T-helper 2 cell treated with Interferon-gamma antibody and Interleukin-4, amounts not matched to agents 100 ng/mL and 5 ng/mL, for 36 hours (primary cell): Measurements from ENCODE around the gene BBS4. TPM values are rescaled to one million over a fixed set of nuclear protein-coding genes. Genes with fewer than 3 reads are reported as not detected.
"Not testable (repeated sequence)": the region's sequence is repeated elsewhere in the genome, so short reads cannot be mapped to it uniquely, and the experiment has no call there.

ENCODE experiments used
- intact Hi-C: fragments of 100-400 bp; cut with micrococcal nuclease; formaldehyde crosslinking; loops from one replicate; pipeline ENCODE4 v1.15.1; 2023
- total RNA-seq: library from RNA; stranded (reverse); gene quantifications from 2 replicates; pipeline ENCODE4 v1.2.3, GENCODE V29; 2022

BBS4 gene, protein sequence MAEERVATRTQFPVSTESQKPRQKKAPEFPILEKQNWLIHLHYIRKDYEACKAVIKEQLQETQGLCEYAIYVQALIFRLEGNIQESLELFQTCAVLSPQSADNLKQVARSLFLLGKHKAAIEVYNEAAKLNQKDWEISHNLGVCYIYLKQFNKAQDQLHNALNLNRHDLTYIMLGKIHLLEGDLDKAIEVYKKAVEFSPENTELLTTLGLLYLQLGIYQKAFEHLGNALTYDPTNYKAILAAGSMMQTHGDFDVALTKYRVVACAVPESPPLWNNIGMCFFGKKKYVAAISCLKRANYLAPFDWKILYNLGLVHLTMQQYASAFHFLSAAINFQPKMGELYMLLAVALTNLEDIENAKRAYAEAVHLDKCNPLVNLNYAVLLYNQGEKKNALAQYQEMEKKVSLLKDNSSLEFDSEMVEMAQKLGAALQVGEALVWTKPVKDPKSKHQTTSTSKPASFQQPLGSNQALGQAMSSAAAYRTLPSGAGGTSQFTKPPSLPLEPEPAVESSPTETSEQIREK
- 9.9 and 11.4 TPM in 2 replicates for total RNA-seq

DNA sequence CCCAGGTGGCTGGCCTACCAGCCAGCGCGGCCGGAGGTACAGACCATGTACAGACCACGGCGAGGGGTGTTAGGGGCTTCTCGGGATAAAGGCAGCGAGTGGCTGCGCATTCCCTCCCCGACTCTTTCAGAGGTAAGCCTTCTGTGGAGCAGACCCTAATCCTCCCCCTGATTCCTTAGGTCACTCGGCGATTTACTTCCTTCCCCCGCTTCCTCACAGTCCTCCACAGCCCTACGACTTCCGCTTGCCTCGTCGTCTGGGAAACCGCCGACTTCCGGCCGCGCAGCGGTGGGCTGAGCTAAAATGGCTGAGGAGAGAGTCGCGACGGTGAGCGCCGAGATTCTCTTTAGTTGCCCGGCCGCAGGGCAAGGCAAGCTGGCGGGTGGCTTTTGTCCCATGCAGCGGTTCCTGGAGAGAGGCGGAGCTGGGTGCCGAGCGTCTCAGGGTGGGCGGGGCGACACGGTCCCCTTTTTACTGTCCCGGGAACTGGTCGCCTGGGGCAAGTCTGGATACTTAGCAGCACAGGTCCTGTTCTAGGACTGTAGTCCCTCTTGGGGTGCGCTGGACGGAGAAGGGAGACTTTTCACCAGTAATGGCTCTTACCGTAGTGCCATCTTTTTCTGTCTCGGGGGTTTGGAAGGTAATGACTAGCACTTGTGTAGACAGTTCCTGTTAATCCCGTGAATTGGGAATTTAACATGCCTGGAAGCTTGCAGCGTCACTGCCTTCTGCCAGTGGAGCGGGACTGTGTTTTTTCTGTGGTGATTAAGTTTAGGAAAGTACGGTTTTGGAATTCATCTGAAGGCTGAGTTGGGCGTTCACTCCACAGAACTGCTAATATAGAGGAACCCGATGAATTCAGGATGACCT lies at the start of gene BBS4, which contains the start of gene HIGD2B:
TSS of gene BBS4 (plus strand) at position 283 of the 870 bp plus-strand sequence. CDS start at position 304, 21 bp downstream.
TSS of gene HIGD2B (minus strand) at position 258 of the 870 bp plus-strand sequence. CDS start 9,808 bp downstream, outside the sequence.
- intact Hi-C loops = loop anchor here (1.0 to 5.0 kb wide), 3 partner anchors 97 to 454 kb away; partner anchors contain the start of genes ADPGK, CELF6 and PKM

DNA sequence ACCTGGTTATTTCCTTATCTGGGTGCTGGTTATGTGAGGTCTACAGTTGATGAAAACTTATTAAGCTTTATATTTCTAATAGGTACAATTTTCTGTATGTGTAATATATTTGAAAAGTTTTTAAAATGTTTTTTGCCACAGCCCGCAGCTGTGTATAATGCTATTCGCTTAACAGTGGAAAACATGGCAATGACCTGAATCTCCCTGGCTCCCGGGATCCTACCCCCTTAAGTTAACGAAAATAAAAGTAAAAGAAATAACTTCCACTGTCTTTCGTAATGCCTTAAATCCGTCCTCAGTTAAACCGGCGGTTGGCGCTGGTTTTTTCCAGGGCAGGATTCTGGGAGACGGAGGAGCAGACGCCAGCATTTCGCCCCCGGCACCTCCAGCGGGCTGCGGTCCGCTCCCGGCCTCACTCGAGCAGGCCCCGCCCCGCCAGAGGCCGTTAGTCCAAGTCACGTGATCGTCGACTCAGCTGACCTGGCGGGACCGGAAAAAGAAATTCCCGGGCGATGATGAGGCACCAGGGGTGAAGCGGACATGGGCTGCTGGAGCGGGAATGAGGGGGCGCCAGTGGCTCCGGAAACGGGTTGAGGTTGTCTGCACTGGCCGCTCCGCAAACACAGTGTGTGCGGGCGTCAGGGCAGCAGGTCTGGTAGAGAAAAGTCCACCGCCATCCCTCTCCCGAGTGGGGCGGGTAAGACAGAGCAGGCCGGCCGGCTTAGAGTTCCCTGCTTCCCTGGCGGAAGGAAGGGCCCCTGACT lies 49.3 kb upstream of the BBS4 start:
- intact Hi-C loops = not testable (repeated sequence)

DNA sequence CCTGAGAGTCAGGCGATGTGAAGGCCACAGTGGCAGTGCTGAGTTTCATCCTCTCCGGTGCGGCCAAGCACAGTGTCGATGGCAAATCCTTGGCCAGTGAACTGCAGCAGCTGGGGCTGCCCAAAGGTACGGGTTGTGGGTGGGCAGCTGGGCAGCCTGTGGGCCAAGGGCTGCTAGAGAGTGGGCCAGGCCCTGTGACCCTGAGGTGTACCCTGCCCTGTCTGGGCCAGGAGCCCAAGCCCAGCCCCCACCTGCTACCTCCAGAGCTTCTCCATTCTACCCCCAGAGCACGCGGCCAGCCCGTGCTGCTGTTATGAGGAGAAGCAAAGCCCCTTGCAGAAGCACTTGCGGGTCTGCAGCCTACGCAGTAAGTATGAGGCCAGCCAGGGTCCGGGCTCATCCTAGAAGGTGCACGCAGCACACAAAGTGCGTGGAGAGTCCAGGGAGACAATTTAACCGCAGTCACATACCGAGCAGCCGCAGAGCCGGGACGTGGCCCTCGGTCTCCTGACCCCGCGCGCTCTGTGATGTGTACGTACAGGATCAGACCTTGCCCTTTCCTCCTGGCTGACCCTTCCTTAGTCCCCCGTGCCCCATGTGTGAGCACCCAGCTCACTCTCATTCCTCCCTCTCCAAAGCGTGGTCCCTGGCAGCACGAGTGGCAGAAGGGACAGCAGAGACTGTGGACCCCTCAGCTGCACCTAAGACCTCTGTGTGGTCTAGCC lies 46.1 kb upstream of the BBS4 start:
- intact Hi-C loops = not testable (repeated sequence)

DNA sequence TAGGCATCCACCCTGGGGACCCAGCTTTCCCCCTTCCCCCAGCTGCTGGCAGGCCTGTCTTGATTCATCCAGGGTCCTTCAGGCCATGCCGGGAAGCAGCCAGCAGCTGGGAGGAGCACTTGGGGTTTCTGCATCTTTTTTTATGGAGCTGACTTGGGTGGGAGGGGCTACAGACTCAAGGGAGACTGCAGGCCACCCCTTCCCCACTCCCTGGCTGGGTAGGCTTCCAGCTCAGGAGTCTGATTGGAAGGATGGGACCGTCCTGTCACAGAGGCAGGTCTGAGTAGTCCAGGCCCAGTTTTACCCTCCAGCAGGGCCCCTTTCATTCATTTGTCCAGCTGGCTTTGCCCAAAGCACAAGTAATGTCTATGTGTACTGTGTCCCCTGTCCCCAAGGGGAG lies 43.7 kb upstream of the BBS4 start:
- intact Hi-C loops = not testable (repeated sequence)

DNA sequence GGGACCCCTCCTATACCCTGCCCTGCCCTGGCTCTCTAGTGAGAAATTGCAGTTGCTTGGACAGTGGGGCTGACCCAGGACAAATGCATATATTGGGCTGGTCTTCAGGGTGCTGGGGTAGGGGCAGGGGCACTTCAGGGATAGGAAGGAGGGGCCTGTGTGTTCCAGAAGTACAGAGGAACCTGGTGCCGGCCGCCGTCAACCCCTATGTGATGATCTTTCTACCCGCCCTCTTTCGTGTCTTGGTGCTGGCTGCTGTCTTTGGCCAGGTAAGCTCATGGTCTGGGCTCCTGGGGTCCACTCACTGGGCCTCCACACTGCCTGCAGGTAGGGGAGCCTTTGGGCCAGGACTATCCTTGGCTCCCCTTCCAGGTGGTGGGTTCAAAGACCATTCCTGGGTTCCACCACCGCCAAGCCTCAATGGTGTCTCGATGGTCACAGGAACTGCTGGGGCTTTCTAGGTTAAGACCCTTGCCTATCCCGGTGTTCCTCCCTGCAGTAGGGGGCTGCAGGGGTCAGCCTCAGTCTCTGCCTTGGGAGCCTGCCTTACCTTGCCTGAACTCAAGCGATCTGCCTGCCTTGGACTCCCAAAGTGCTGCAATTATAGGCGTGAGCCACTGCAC lies 37.3 kb upstream of the BBS4 start:
- intact Hi-C loops = not testable (repeated sequence)

DNA sequence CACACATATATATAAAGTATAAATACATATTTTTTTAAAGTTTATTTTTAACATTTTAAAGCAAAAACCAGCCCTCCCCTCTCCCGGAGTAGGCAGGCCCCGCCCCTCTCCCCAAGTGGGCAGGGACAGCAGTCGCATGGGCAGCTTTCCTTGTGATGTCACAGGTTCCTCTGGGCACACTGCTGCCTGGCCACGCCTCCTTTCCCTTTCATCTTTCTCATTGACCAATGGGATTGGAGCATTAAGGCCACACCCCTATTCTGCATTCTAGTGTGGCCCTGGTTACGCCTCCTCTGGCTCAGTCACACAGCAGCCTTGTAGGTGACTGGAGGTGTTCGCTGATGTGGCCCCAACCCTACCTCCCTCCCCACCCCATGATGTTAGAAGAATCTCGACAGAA lies 31.6 kb upstream of the BBS4 start, which contains the start of gene GOLGA6B:
TSS of gene GOLGA6B (plus strand) at position 301 of the 400 bp plus-strand sequence. CDS start at position 342, 41 bp downstream.
- intact Hi-C loops = not testable (repeated sequence)

DNA sequence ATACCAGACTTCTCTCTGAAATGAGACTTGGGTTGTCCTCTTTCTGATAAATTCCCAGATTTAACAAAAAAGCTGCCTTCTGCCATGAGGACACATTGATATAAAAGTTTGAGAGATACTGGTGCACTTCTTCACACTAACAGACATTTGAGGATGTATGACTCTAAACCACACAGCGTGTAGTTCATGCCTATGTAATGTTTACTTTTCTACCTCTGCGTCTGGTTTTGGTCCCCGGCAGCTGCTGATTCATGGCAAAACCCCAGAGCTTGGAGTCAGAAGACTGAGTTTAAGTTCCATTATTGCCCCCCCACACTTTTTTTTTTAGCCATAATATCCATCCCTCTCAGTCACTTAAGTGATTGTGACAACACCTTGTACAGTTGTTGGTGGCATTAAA lies 30.0 kb upstream of the BBS4 start:
- intact Hi-C loops = not testable (repeated sequence)

DNA sequence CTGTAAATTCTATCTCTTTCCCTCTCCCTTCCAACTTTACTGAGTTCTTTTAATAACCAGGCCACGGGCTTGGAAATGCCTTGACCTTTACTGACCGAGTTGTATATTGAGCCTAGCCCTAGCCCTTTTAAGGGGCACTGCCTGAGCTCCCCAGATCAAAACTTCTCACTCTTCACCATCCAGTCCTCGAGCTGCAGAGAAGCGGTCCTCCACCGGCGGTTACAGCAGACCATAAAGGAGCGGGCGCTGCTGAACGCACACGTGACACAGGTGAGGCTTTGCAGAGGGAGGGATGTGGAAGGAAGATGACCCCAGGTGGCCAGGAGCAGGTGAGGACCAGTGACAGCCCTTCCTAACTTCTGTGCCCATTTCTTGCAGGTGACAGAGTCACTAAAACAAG lies 24.9 kb upstream of the BBS4 start:
- intact Hi-C loops = not testable (repeated sequence)

DNA sequence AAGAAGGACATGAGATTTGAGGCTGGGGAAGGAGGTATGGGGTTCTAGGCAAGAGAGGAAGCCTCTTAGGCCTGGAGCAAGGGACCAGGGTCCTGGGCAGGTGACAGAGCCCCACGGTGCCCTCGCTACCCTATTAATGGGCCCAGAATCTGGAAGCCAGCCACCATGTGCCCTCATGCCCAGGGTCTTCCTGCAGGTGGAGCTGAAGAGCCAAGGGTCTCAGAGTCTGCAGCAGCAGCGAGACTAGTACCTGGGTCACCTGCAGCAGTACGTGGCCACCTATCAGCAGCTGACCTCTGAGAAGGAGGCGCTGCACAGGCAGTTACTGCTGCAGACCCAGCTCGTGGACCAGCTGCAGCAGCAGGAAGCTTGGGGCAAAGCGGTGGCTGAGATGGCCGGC lies 22.1 kb upstream of the BBS4 start:
- intact Hi-C loops = not testable (repeated sequence)

DNA sequence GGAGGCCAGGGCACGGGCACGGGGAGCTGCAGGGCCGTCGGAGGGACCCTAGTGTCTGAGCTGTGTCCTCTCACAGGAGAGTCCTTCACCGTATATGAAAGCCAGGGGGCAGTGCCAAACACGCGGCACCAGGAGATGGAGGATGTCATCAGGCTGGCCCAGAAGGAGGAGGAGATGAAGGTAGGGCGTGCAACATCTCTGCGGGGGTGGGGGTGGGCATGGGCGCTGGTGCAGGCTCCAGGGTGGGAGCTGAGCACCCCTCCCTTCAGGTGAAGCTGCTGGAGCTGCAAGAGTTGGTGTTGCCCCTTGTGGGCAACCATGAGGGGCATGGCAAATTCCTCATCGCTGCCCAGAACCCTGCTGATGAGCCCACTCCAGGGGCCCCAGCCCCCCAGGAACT lies 20.3 kb upstream of the BBS4 start:
- intact Hi-C loops = not testable (repeated sequence)

DNA sequence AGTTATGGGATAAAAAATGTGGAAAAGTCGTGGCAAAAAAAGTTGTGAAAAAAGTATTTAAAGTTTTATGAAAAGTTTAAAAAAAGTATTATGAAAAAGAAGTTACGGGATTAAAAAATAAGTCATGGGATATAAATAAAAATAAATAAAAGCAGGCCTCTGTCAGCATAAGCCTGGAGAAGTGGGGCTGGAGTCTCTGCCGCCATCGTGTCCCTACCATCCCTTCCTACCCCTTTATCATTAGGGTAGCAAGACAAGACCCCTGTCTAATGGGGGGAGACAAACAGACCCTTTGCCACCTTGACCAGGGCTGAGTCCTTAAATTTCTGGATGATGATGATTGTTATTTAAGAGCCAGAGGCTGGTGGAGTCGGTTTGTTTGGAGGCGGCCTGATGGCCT lies 16.2 kb upstream of the BBS4 start:
- intact Hi-C loops = not testable (repeated sequence)

DNA sequence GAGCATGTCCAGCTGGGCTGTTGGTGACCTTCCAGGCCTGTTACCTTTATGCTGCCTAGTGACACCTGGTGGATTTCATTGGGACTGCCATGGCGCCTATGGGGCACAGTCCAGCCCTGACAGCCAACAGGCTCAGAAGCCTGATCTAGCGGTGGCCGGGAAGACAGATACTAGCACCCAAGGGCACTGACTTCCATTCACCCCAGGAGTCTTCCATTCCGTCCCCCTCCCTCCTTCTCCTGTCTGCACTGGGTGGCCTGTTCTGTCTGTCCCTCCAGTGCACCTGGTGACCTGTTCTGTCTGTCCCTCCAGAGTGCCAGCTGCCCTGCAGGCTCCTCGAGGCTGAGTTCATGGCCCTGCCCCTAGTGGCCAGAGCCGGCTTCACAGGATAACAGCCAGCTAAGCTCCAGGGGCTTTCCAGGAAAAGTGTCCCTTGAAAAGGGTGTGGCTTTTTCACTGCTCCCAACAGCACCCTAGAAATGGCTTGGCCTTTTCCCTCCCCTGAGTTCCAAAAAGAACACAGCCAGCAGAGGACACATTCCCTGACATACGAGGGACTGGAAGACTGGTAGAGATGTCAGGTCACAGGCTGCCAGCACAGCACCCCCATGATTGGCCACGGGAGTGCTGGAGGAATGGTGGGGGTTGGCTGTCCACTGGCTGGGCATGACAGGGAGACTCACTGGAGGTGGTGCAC lies 15.2 kb upstream of the BBS4 start:
- intact Hi-C loops = not testable (repeated sequence)

DNA sequence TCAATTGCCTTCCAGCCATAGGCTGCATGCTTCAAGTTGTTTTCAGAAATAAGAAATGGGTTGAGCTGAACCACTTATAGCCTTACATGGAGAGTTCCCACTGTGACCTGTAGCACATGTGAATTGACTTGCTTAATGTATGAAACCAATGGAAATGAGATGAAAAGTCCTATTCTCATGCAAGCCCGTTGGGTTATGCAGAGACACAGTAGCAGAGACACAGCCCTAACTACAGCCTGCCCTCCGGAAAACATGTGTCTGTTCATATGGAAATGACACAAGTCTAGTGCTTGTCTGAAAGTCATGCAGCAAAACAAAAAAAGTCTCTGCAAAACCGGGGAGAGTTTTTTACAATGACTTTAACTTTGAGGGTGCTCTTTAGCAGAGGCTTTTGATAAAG lies 14.5 kb upstream of the BBS4 start:
- intact Hi-C loops = no loop called here

DNA sequence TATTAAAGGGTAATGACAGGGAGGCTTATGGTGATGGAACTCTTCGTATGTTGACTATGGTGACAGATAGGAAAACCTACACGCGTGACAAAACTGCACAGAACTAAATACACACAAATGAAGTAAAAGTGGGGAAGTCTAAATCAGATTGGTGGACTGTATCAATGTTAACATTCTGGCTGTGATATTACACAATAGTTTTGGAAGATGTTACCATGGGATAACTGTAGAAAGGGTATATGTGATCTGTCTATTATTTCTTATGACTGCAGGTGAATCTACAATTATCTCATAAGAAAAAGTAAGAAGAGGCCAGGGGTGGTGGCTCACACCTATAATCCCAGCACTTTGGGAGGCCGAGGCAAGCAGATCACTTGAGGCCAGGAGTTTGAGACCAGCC lies 9.2 kb upstream of the BBS4 start:
- intact Hi-C loops = no loop called here

DNA sequence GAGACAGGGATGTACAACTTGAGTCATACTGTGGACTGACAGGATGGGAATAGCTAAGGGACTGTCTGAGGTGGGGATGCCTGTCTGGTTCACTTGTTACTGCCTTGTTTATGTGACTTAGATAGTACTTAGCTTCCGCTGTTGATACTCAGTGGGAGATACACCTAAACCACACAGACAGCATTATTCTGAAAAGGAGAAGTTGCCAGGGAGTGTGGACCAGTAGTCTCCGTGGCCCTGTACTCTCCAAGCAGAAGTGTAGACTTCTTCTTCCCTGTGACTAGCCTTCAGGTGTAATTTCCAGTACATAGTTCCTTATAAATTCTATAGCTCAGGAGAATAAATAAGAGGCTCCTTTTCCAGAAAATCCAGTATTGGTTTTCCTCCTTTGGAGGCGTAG lies 5.1 kb upstream of the BBS4 start:
- intact Hi-C loops = no loop called here

DNA sequence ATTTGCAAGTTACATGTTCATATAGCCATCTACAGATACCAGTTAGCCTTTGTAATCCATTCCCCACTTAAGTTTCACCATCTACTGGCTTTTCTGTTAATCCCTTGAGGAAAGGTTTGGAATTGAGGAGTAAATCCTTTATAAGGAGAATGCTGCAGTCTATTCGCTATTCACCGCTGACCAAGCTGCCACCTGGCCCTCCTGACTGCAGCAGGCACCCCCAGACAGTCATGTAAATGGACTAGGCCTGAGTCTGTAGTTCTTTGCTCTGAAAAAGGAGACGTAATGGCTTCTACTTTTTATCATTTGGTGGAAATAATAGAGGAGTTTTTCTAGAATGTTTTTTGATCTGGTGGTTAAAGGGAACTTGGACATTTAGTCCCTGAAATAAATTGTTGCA lies 3.2 kb upstream of the BBS4 start:
- intact Hi-C loops = no loop called here

DNA sequence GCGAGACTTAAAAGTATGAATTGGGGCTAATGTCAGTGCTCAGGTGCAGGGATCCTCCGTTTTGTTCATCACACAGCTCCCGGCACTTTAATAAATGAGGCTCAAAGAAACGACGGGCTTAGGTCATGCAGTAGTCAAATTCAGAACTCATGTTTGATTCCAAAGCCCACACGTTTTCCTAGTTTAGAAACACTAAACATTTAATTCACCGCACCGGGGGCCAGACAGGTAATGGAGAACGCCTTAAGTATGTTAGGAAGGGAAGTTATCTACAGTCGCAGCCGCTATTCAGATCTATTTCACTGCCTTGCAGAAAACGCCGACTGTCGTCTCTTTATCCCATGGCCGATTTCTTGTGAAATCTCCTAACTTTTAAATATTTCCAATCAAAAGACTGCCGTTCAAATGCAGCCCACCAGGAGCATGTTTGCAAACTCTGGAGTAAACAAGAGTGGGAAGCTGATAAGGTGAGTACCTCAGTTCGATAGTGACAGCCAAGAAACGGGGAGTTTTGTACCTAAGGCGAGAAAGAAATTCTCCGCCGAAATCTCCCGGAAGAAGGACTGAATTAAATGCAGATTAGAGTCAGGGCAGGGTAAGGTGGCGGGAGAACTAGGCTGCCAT lies 594 bp upstream of the BBS4 start:
- intact Hi-C loops = loop anchor here (5.0 kb wide), 2 partner anchors 363 to 453 kb away; partner anchors contain the start of genes CELF6 and PKM

DNA sequence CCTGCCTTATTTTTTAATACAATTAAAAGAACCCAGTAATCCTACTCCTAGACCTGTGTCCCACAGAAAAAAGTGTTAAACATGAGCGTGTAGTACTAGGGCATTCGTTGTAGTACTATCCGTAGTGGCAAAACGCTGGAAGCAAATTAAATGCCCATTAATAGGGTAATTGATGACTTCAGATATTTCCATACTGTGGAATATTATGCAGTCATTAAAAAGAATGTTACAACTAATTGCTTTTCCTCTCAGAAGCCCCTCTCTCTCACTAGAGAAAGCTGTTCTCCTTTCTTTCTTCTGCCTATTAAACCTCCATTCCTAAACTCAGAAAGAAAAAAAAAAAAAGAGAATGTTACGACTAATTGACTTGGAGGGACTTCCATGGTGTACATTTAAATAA lies 2.7 kb downstream of the BBS4 start:
- intact Hi-C loops = loop anchor here (5.0 kb wide), 2 partner anchors 366 to 456 kb away; partner anchors contain the start of genes CELF6 and PKM

DNA sequence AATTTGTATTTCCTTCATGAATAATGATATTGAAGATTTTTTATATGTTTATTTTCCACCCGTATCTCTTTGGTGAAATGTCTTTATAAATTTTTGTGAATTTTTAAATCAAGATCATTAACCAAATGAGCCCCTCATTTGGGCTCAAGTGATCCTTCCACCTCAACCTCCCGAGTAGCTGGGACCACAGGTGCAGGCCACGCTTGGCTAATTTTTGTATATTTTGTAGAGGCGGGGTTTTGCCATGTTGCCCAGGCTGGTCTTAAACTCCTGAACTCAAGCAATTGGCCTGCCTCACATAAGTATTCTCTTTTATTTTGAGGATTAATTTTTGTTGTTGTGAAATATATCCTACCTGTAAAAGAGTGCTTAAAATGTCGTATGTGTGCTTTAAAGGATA lies 4.9 kb downstream of the BBS4 start:
- intact Hi-C loops = no loop called here
